Activated T-helper 9 cell treated with anti-CD3 and anti-CD28 coated beads, Interleukin-2, amount 50 U/mL, for 16 hours (primary cell): ENCODE measurements around the gene STK24.

Source experiments
- DNase-seq: peaks from one replicate; pipeline ENCODE4 v3.0.0-alpha.2; 2020; ENCODE audit warnings: low read depth

Gene STK24

GRCh38 chr13:98473135-98473787 lies 103.6 kb downstream of the STK24 start:
- no peak for DNase-seq

- no peak for DNase-seq
These were observed 105.0 kb downstream of the STK24 start for GRCh38 chr13:98471934-98472333.

GRCh38 chr13:98470920-98471319 lies 106.0 kb downstream of the STK24 start:
- DNase-seq = no peak

GRCh38 chr13:98468929-98469328 lies 108.0 kb downstream of the STK24 start:
- no peak for DNase-seq

- no peak for DNase-seq
These were observed 108.5 kb downstream of the STK24 start for GRCh38 chr13:98468361-98468760.

GRCh38 chr13:98467263-98467985 lies 109.5 kb downstream of the STK24 start:
- no peak for DNase-seq

- no peak for DNase-seq
These were observed 110.2 kb downstream of the STK24 start for GRCh38 chr13:98466634-98467236.

GRCh38 chr13:98462946-98463345 lies 114.0 kb downstream of the STK24 start:
- no peak for DNase-seq

- no peak for DNase-seq
These were observed 114.5 kb downstream of the STK24 start for GRCh38 chr13:98462241-98462882.

- DNase-seq = no peak
These were observed 115.2 kb downstream of the STK24 start for GRCh38 chr13:98461486-98462240.

- DNase-seq = no peak
These were observed 116.4 kb downstream of the STK24 start for GRCh38 chr13:98460516-98460915.

GRCh38 chr13:98459721-98460370 lies 117.1 kb downstream of the STK24 start:
- no peak for DNase-seq

GRCh38 chr13:98459171-98459681 lies 117.7 kb downstream of the STK24 start:
- no peak for DNase-seq

GRCh38 chr13:98458431-98458830 lies 118.5 kb downstream of the STK24 start:
- DNase-seq = no peak

GRCh38 chr13:98457053-98457452 lies 119.9 kb downstream of the STK24 start:
- DNase-seq = no peak

- no peak for DNase-seq
These were observed 120.5 kb downstream of the STK24 start for GRCh38 chr13:98456413-98456845.

GRCh38 chr13:98454389-98454881 lies 122.5 kb downstream of the STK24 start:
- DNase-seq = no peak

GRCh38 chr13:98452851-98453843 lies 123.8 kb downstream of the STK24 start:
- DNase-seq = no peak

GRCh38 chr13:98451676-98452470 lies 125.0 kb downstream of the STK24 start:
- DNase-seq = no peak
